HCT116 (cell line): Measurements from ENCODE around the gene RAI14.

Source experiments
- CTCF ChIP-seq, 3 experiments: fragments of 200-600 bp in 1 of 3; sonication (generic) in 1 of 3; IDR thresholded peaks in 2 of 3; conservative IDR thresholded peaks in 1 of 3; 2 replicates each; pipeline ENCODE4 v1.5.1; 2012 to 2017; ENCODE audit warnings: low read depth in 2 of 3, low read length in 2 of 3, antibody characterized with exemption in 1 of 3, borderline replicate concordance in 1 of 3, control low read depth in 1 of 3, mild to moderate bottlenecking in 1 of 3, mixed read lengths in 1 of 3, mixed run types in 1 of 3, moderate library complexity in 1 of 3; ENCODE audit not compliant: insufficient read depth in 1 of 3
- EGR1 ChIP-seq: IDR thresholded peaks from 2 replicates; pipeline ENCODE4 v1.6.1; 2012; ENCODE audit warnings: low read depth
- EZH2phosphoT487 ChIP-seq: fragments of 200-600 bp; IDR thresholded peaks from 2 replicates; pipeline ENCODE4 v1.6.1; 2018; ENCODE audit warnings: antibody characterized with exemption, borderline replicate concordance
- POLR2A ChIP-seq: IDR thresholded peaks from 2 replicates; pipeline ENCODE4 v1.7.0; 2011; ENCODE audit warnings: borderline replicate concordance; ENCODE audit not compliant: insufficient read depth, insufficient read length; ENCODE audit errors: extremely low read depth
- POLR2AphosphoS5 ChIP-seq: IDR thresholded peaks from 2 replicates; pipeline ENCODE4 v1.6.1; 2011; ENCODE audit warnings: mild to moderate bottlenecking, low read depth, low read length, moderate library complexity
- RAD21 ChIP-seq: IDR thresholded peaks from 2 replicates; pipeline ENCODE4 v1.6.1; 2012; ENCODE audit warnings: low read depth, mild to moderate bottlenecking
- REST ChIP-seq: IDR thresholded peaks from 2 replicates; pipeline ENCODE4 v1.6.1; 2012; ENCODE audit warnings: low read depth
- SIN3A ChIP-seq: IDR thresholded peaks from 2 replicates; pipeline ENCODE4 v1.6.1; 2012; ENCODE audit warnings: low read depth
- TF ChIP-seq, protein P1 (sequence below): IDR thresholded peaks from 2 replicates; pipeline ENCODE4 v1.6.1; 2011; ENCODE audit warnings: mild to moderate bottlenecking, low read length, moderate library complexity; ENCODE audit not compliant: insufficient replicate concordance; ENCODE audit errors: extremely low read depth

DNA sequence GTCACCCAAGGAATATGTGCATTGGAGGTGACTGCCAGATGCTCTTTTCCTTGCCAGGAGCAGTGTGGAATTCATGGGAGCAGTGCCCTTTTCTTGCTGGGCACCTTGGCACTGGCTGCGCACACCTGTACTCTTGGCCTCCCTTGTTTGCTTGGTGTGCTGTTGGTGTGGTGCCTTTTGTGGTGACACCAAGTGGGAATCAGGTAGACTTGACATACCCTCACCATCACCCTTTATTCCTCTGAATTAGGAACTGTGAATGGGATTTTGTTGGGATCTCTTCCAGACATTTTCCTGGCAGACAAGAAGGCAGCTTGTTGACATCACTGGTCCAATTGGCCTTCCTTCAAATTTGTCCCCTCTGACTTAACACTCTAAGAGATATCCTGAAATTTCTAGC lies 82.3 kb downstream of the RAI14 start:
- TF ChIP-seq POLR2AphosphoS5 (no peak), EGR1 (no peak), REST (no peak), SIN3A (no peak), CTCF (IDR thresholded peaks at IDR 0.05 in 2 of 3, conservative IDR thresholded peaks at IDR 0.05 in 1 of 3; ENCODE audit: borderline replicate concordance in 1 of 3, insufficient read depth in 1 of 3, low read depth in 2 of 3, low read length in 2 of 3) (no peak), EZH2phosphoT487 (no peak), POLR2A (no peak), RAD21 (no peak)
- TF ChIP-seq, protein P1, sequence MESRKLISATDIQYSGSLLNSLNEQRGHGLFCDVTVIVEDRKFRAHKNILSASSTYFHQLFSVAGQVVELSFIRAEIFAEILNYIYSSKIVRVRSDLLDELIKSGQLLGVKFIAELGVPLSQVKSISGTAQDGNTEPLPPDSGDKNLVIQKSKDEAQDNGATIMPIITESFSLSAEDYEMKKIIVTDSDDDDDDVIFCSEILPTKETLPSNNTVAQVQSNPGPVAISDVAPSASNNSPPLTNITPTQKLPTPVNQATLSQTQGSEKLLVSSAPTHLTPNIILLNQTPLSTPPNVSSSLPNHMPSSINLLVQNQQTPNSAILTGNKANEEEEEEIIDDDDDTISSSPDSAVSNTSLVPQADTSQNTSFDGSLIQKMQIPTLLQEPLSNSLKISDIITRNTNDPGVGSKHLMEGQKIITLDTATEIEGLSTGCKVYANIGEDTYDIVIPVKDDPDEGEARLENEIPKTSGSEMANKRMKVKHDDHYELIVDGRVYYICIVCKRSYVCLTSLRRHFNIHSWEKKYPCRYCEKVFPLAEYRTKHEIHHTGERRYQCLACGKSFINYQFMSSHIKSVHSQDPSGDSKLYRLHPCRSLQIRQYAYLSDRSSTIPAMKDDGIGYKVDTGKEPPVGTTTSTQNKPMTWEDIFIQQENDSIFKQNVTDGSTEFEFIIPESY: no peak
